ACHN (cell line): Measurements from ENCODE around the gene RABGAP1.
A peak's percentile ranks its signal among the peaks of the same experiment; 100 is the strongest.

Experiments used
- DNase-seq: peaks from one replicate; pipeline ENCODE4 v3.0.0-alpha.2; 2015
- in situ Hi-C: cut with HindIII; loops from 2 replicates; pipeline ENCODE4 v1.10.0; 2017; ENCODE audit warnings: low sequenced_read_pairs, low pct_ligation_motif_present, low pct_unique_long_range_greater_than_20kb

The RABGAP1 gene

DNA sequence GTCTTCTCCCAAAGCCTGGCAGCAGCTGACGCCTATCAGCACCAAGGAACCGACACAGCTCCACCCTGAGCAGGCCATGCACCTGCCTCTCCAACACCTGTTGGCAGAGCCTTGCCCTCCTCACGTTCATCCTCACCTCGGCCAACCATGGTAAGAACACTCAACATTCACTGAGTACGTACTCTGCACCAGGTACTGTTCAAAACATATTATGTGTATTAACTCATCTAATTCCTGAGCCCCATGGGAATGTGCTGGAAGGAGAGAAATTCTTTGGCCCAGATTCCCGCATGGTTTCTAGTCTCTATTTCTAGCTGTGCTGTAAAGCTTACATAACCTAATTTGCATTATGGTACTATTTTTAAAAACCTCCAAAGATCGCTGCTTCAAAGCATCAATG is 178.7 kb downstream of the RABGAP1 start:
- in situ Hi-C loops, result no loop called here

DNA sequence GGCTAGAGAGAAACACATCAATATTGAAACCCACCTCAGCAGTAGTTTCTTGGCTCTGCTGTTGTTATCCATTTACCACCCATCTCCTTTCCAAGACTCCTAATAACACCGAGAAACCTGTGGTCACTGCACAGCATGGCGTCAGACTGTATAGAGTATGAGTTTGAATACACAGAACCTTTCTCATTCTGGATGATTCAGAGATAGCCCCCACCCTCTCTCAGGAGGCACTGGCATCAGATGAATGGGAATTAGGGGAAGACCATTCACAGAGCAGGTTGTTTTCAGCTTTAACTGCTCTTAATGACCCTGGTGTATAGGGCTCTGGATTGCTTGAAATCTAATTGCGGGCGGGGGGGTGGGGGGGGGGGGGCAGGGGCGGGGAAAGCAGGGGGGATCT is 179.3 kb downstream of the RABGAP1 start:
- DNase-seq, result no peak
- in situ Hi-C loops, result no loop called here

More for the DNA sequence above, 178.7 kb downstream of the RABGAP1 start:
- no peak for DNase-seq

DNA sequence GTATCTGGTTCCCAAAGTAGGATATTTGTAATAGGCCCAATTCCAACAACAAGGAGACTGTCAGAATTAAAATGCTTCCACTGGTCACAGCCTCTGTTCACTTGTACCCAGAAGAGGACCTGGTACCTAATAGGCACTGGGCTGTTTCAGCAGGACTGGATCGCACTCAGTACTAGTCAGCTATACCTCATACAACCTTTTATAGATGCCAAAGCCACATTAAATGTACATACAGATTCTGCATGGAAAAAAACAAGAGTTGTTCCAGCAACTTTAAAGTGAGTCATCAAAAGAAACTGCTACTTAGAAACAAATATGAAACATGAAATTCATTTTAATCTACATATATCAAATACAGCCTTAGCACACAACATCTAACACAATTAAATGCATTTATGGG is 180.1 kb downstream of the RABGAP1 start:
- DNase-seq, result no peak
- in situ Hi-C loops, result no loop called here

DNA sequence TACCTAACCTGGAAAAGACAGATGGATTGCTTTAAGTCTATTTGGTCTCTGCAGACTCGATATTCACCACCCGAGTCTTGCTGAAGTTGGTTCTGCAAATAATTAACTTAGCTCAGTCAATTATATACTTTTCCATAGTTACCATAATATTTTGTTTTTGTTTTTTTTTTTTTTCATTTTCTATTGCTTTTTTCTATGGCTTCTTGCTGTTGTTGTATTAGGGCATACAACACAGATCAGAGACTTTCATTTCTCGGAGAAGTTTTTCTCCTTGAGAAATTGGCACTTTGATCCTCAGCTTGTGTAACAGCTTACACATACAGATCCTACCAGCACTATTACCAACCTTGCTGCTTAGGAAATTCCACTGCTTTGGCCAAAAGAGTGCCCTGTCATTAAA is 180.6 kb downstream of the RABGAP1 start:
- peak; percentile 17 for DNase-seq
- in situ Hi-C loops, result no loop called here

DNA sequence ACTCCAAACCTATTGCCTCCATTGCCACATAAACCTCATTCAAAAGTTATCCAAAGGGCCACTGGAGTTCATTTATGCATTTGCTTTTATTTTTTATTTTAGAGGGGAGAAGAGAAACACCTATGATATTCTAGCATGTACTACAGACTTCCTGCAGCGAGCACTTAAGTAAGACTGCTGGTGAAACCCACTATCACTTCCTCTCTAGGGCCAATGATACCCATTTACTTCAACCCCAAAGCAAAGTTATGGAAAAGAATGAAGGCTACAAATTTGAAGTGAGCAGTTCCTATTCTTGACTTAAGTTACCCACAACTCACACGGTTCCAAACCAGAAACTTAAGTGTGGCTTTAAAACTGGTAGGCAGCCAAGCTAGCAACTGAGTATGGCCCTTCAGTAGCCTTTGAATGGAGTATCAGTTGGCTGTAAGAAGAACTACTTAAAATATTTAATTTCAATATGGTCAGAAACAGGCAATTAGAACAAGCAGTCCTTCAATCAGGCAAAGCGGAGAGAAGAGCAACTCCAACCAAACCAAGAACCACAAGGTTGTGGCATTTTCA is 186.8 kb downstream of the RABGAP1 start:
- in situ Hi-C loops, result no loop called here
- DNase-seq, result no peak

DNA sequence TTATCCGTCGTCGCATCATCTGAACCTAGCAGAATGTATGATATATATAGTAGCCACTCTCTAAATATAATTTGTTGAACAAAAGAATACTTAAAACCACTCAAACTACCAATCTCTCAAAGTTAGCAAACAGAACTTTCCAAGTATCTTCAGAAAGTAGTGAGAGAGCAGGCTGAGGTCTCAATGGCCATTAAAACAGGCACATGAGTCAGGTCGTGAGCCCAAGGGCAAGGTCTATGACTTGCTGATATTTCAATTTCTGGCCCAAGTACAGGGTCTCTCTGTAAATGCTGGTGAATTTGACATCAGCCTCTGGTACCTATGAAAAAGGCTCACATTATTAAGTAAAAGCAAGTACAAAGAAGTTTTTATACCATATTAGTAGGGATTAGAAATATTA is 187.8 kb downstream of the RABGAP1 start:
- DNase-seq, result no peak

DNA sequence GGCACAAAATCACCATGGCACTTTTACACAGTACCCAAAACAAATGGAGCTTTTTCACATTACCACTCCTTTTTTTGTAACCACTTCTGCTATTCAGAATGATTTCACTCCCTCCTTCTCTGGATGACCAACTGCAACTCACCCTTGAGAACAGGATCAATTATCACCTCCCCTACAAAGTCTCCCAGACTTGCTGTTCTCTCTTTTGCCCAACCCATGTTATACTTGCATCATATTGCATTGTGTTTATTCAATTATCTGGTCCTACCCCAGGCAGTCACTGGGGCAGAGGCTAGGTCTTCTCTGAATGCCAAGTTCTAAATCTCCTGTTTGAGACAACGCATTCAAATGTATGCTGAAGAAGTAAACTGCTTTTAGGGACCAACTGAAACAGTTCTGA is 188.6 kb downstream of the RABGAP1 start:
- in situ Hi-C loops, result no loop called here
- no peak for DNase-seq

More for the DNA sequence above, 187.8 kb downstream of the RABGAP1 start:
- in situ Hi-C loops, result no loop called here

DNA sequence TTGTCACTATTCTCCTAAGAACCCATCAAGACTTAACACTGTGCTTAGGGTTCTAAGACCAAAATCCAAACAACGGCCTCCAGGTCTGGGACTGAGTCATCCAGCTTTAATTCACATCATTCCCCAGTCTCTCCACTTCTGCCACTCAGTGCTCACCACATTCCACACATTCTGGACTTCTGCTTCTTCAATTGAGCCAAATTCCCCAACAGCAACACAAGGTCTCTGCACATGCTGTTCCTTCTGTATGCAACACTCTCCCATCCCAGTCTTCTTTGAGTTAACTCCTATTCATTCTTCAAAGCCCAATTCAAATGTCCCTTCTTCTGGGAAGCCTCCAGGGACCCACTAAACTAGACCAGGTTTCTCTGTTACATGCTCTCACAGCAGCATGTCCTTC is 190.4 kb downstream of the RABGAP1 start:
- in situ Hi-C loops, result no loop called here
- peak; percentile 59 for DNase-seq

DNA sequence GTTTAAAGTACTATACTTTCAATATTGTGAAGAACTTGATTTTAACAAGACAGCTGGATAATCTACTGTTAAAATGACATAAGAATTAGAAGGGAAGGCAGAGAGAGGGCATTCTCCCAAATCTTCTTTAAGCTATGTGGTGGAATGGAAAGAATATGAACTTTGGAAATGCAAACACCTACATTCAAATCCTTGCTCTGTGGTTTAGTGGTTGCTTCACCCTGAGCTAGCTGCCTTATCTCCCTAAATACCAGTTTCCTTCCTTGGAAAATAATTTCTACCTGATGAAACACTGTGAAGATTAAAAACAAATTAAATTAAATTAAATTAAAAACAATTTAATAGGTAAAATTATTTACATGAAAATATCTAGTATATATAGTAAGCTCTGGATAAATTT is 191.2 kb downstream of the RABGAP1 start:
- DNase-seq, result no peak
- in situ Hi-C loops, result no loop called here

DNA sequence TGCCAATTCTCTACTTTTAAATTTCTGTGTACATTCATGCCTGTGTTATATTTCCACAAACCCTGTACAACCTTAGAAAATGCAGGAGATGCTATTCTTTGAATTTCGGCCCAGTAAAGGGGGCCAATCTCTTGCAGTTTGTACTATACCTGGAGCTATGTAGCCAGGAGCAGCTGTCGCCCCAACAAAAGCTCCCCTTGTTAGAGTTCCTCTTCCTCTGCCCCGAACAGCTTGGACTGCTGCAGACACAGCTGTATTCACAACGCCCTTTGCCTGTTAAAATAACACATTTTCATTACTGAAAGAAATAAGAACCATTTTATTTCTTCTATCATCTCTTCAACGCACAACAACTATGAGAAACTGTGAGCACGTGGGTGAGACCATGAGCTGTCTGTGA is 191.9 kb downstream of the RABGAP1 start:
- in situ Hi-C loops, result no loop called here
- DNase-seq, result no peak

DNA sequence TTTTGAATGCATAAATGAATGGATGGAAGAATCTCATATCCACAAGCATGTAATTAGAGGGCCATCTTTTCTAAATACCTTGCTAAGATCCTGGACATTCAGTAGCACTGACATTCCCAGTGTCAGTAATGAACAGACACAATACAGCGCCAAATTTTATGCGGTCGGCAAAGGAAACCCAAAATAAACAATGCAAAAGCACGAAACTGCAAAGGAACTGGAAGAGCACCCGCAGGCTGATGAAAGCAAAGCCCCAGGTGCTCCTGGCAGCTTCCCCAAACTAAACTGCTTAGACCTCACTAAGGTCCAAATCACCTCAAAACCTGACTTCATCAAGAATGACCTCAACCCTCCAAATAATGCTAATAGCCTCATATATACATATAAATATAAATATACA is 194.6 kb downstream of the RABGAP1 start:
- no peak for DNase-seq
- in situ Hi-C loops, result no loop called here

DNA sequence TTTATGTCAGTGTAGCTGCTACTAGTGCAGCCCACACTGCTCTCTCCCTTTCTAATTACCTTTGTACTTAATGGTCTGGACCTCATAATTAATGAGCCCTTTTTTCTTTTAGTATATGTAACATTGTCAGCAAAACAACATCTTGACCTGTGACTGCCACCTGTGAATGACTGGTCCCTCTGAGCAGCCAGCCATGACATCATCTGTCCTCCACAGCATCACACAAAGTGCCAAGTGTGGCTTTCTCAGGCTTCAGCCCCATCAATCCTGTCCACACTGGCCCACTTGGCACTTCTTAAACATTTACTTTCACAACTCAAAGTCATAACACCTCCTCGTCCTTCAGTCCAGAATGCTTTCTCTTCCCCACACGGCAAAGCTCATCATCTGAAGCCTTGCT is 197.3 kb downstream of the RABGAP1 start:
- in situ Hi-C loops, result no loop called here

DNA sequence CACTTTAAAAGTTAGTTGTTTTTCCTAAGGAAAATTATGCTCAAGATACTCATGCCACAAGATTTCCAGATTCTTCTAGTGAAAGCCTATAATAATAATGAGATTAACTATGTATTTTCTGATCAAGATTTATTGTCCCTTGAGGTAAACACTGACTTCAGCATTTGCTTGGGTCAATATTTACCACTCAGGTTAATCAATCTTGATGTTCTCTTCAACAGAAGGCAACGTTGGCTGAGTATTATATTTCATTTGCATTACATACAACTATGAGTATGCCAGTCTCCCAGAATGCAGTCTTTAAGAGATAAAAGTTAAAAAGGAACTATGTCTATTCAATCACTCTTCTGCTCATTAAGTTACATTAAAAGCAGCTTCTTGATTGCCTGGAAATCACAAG is 208.2 kb downstream of the RABGAP1 start:
- no peak for DNase-seq
- in situ Hi-C loops, result no loop called here

More for the DNA sequence above, 197.3 kb downstream of the RABGAP1 start:
- no peak for DNase-seq

DNA sequence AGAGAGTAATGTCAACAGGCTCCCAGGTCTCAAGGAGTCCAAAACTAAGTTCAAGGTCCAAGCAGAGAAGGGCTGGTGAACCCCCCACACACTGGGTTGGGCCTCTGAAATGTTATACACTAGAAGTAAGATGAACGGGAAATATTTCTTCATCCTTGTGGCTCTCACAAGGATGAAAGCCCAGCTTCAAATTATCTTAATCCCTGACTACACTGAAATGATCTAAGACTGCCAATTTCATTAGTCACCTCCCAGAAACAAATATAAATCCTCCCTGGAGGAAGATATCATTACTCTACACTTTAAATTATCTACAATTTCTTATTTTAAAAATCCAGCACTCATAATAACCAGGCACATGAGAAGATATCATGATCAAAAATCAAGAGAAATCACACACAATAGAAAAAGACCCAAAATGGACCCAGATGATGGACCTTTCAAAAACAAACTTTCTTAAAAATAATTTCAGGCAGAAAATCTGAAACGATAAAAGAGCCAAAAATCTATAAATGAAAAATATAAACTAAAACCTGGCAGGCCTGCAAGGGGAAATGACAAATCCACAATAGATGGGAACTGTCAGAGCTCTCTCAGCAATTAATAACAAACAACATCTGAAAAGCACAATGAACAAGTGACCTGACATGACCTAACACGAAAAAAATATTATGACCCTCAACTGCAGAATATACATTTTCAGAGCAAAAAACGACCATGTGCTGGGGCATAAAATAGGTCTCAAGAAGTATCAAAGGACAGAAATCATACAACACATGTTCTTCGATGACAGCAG is 210.1 kb downstream of the RABGAP1 start:
- no peak for DNase-seq
- in situ Hi-C loops, result no loop called here
